IMR-90 (cell line): ENCODE data around the gene C16orf96. TPM values are rescaled to one million over a fixed set of nuclear protein-coding genes. Genes with fewer than 3 reads are reported as not detected.
A peak's percentile ranks its signal among the peaks of the same experiment; 100 is the strongest.

Experiments
- ELK1 ChIP-seq: fragments of 150-350 bp; IDR thresholded peaks from 2 replicates; pipeline ENCODE4 v1.6.1; 2016; ENCODE audit warnings: low read depth, mild to moderate bottlenecking, low read length, moderate library complexity, borderline replicate concordance
- POLR2A ChIP-seq: IDR thresholded peaks from 2 replicates; pipeline ENCODE4 v1.6.1; 2012; ENCODE audit warnings: mild to moderate bottlenecking, low read depth, low read length
- polyA plus RNA-seq, 3 experiments: library from polyadenylated mRNA; depleted of rRNA; stranded (reverse); fragments of >200 nt; gene quantifications; 2 replicates each; pipeline ENCODE4 v1.2.3, GENCODE V29; 2012; ENCODE audit warnings: low replicate concordance in 1 of 3
- total RNA-seq: library from RNA; depleted of rRNA; stranded (reverse); fragments of >200 nt; gene quantifications from 2 replicates; pipeline ENCODE4 v1.2.3, GENCODE V29; 2012

C16orf96 gene
- total and polyA plus RNA-seq, 2 of the 4 experiments (the other 2 are of a cell fraction) = not detected

- TF ChIP-seq ELK1 (no peak), POLR2A (peak; percentile 92)
These were observed 58.6 kb downstream of the C16orf96 start, which contains the start of gene UBALD1 (continued) for GRCh38 chr16:4614571-4615383.
